ENCODE data around the gene HIPK4. TPM values are rescaled to one million over a fixed set of nuclear protein-coding genes. Genes with fewer than 3 reads are reported as not detected.

HIPK4 gene
- total and polyA plus RNA-seq, 2 of the 8 experiments (the other 6 are each of a cell fraction or from before 2014, with no cell fraction given), result 0.15 to 0.57 TPM

GRCh38 chr19:40420766-40421765 lies 31.1 kb upstream of the HIPK4 start (continued):
- no peak for TF ChIP-seq CHD7 (IDR thresholded peaks at IDR 0.05; ENCODE audit: insufficient replicate concordance, low read length)
- no peak for TF ChIP-seq BRCA1 (IDR thresholded peaks at IDR 0.05; ENCODE audit: low read depth, low read length)
- TF ChIP-seq SP4 (IDR thresholded peaks at IDR 0.05; ENCODE audit: low read length), result no peak
- TF ChIP-seq POLR2AphosphoS5 (IDR thresholded peaks at IDR 0.05; ENCODE audit: low read depth, low read length), result peak; percentile 60
- TF ChIP-seq POU5F1 (IDR thresholded peaks at IDR 0.05; ENCODE audit: low read depth, low read length), result no peak
- TF ChIP-seq SUZ12 (IDR thresholded peaks at IDR 0.05; ENCODE audit: low read length), result no peak
- no peak for TF ChIP-seq HDAC6 (IDR thresholded peaks at IDR 0.05; ENCODE audit: low read depth, low read length)
- TF ChIP-seq CREB1 (IDR thresholded peaks at IDR 0.05), result 0 out of 2 replicates have a peak, but pooled peaks have one; percentile 48
- TF ChIP-seq NRF1 (IDR thresholded peaks at IDR 0.05; ENCODE audit: low read depth, low read length), result no peak

Measured in H1 (cell line).